DMS79 treated with DMSO at 0.1 percent for 48 hours (cell line): Measurements from ENCODE around the gene MFSD6.

Source experiments
- DNase-seq: peaks from one replicate; lab custom pipeline; 2025; lab: John Stamatoyannopoulos, UW

The MFSD6 gene

GRCh38 chr2:190532581-190532980 lies 124.4 kb downstream of the MFSD6 start:
- no peak for DNase-seq

- no peak for DNase-seq
Observed at GRCh38 chr2:190533175-190533967, 125.2 kb downstream of the MFSD6 start.

DNA sequence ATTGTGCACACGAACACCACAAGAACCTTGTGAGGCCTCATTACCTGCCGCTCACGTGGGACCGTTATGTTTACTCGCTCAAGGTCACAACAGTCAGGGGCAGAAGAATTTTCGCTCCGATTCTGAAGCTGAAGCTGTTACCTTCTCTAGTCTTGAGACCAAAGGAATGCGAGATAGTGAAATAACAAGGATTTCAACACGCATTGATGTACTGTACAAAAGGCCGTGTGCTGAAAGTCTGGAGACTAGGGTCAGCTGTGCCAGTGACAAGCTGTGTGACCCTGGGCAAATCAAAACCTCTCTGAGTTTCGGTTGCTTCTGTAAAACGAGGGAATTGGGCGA lies 125.8 kb downstream of the MFSD6 start:
- DNase-seq: no peak

GRCh38 chr2:190534310-190535120 lies 126.4 kb downstream of the MFSD6 start, which contains the start of gene NEMP2:
Gene NEMP2 (minus strand): TSS chr2:190534722. CDS start chr2:190534655, 67 bp downstream.
- peak; percentile 88 for DNase-seq

DNA sequence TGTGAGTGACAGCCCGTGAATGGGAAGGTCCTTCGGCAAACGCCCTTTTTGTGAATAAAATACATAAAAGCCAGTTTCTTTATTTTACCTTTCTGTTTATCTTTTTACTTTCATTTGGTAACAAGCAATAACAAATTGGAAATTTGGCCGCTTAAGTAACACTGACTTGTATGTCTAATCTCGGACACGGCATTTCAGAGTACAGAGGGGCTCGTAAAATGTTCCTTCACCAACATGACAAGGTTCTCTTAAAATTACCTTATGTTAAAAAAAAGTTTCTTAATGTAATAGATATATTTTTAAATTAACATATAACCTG lies 126.9 kb downstream of the MFSD6 start:
- peak; percentile 64 for DNase-seq

DNA sequence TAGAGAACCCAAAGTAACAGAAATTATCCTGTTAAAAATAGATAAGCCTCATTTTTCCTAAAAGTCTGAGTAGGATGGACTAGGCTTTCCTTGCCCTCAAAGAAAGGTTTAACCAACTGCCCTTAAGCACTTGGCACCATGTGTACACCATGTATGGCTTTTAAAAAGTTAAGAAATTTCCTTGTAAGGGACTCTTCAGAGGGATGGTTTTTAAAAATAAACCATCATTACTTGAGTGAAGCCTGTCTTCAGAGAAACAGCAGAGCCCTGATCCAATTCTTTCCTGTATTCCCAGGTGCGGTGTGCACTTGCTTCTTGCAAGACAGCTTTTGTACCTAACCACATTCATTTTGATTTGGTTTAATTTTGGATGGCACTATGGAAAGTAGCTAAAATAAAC lies 127.4 kb downstream of the MFSD6 start:
- peak; percentile 56 for DNase-seq

- no peak for DNase-seq
Observed at GRCh38 chr2:190537765-190538164, 129.6 kb downstream of the MFSD6 start.

GRCh38 chr2:190538201-190538600 lies 130.0 kb downstream of the MFSD6 start:
- DNase-seq: no peak

GRCh38 chr2:190540048-190540447 lies 131.9 kb downstream of the MFSD6 start:
- DNase-seq: no peak

- no peak for DNase-seq
Observed at GRCh38 chr2:190545093-190545492, 136.9 kb downstream of the MFSD6 start.

- DNase-seq: no peak
Observed at GRCh38 chr2:190545555-190546385, 137.6 kb downstream of the MFSD6 start.

DNA sequence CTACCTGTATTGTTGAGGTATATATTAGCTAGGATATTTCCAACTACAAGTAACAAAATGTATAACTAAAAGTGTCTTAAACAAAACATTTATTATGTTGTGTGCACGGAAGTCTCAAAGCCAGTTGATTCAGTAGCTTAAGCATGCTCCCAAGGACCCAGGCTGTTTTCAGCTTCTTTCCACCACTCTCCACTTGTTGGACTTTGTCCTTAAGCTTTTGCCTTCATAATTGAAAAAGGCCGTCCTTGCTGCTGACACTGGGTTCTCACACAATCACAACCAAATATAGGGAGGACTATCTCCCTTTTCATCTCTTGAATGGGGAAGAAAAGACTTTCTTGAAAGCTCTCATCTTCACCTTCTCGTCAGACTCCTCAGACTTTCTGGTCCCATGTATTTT lies 138.6 kb downstream of the MFSD6 start:
- DNase-seq: no peak

GRCh38 chr2:190547886-190548285 lies 139.7 kb downstream of the MFSD6 start:
- DNase-seq: no peak

GRCh38 chr2:190550137-190550536 lies 142.0 kb downstream of the MFSD6 start:
- DNase-seq: no peak
